ENCODE results near the gene MPHOSPH8. TPM values are rescaled to one million over a fixed set of nuclear protein-coding genes. Genes with fewer than 3 reads are reported as not detected.

The MPHOSPH8 gene
- total RNA-seq, 4 donors from 2014 or later: 28.7 to 35.1 (median 31.7) TPM

DNA sequence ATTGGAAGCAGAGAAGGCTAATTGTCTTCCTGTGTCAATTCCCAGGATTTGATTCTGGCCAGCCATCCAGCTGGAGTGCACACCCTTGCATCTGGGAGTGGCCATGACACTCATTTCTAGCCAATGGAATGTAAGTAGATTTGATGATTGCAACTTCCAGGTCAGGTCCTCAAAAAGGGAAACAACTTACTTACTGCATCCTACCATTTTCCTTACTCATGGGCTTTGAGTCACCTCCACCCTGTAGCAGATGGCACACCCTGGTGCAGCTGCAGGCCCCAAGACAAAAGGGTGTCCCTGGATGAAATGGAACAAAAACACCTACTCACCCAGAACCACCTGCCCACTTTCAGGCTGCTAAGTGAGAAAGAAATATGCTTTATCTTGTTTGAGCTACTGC, 27.3 kb upstream of the MPHOSPH8 start:
- H3K36me3 ChIP-seq: no peaks in the 10 kb centered on the region
- no peaks in the 10 kb centered on the region for H3K9me3 ChIP-seq
- H3K27ac ChIP-seq: no peak overlapping the region
- no peak for DNase-seq
- intact Hi-C loops (cut with DNase I): no loop called here
- no peak overlapping the region for H3K4me3 ChIP-seq (replicated peaks in 1 of 3)
- TF ChIP-seq, protein P1, sequence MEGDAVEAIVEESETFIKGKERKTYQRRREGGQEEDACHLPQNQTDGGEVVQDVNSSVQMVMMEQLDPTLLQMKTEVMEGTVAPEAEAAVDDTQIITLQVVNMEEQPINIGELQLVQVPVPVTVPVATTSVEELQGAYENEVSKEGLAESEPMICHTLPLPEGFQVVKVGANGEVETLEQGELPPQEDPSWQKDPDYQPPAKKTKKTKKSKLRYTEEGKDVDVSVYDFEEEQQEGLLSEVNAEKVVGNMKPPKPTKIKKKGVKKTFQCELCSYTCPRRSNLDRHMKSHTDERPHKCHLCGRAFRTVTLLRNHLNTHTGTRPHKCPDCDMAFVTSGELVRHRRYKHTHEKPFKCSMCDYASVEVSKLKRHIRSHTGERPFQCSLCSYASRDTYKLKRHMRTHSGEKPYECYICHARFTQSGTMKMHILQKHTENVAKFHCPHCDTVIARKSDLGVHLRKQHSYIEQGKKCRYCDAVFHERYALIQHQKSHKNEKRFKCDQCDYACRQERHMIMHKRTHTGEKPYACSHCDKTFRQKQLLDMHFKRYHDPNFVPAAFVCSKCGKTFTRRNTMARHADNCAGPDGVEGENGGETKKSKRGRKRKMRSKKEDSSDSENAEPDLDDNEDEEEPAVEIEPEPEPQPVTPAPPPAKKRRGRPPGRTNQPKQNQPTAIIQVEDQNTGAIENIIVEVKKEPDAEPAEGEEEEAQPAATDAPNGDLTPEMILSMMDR (IDR thresholded peaks at IDR 0.05): no peak
- TF ChIP-seq POLR2A (IDR thresholded peaks at IDR 0.05): no peak
- H3K27me3 ChIP-seq: no peaks in the 10 kb centered on the region
- H3K4me1 ChIP-seq: peaks cover 0 to 5% of the 10 kb centered on the region in 2 donors

- Histone ChIP-seq H3K27me3 (no peaks in the 10 kb centered on the region), H3K9me3 (no peaks in the 10 kb centered on the region), H3K4me3 (replicated peaks in 1 of 3) (no peak overlapping the region), H3K4me1 (peaks cover 0 to 5% of the 10 kb centered on the region in 2 donors), H3K36me3 (no peaks in the 10 kb centered on the region), H3K27ac (no peak overlapping the region)
- intact Hi-C loops (cut with DNase I): no loop called here
- DNase-seq: no peak
- WGBS, 2 donors: 90 to 94% methylated on average over 2 of the region's 2 CpGs
- TF ChIP-seq, protein P1 (IDR thresholded peaks at IDR 0.05): no peak
- no peak for TF ChIP-seq POLR2A (IDR thresholded peaks at IDR 0.05)
Measured at GRCh38 chr13:19606737-19607136, 26.7 kb upstream of the MPHOSPH8 start.

DNA sequence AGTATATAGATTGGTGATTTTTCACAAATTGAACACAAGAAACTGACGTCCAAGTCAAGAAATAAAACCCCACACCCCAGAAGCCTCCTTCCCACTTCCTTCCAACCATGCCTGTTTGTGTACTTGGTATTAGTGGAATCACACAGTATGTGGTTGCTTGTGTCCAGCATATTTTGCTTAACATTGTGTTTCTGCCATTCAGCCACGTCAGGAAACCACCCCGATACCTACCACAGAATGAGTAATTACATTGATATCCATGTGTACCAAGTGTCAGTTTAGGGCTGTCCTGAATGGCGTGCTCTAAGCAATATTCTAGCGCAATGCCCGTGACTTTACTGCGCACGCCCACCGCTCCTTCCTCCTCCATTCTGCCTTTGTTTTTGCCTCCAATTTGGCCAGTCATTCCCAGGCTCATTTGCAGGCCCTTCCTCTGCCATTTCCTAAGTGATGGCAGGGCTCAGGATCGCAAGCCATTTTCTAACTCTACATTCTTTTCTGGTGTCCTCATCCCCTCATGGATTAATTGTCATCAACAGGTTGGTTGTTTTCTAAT, 25.9 kb upstream of the MPHOSPH8 start:
- Histone ChIP-seq H3K4me1 (peaks cover 0 to under 1% of the 10 kb centered on the region in 2 donors), H3K9me3 (no peaks in the 10 kb centered on the region), H3K36me3 (no peaks in the 10 kb centered on the region), H3K27me3 (no peaks in the 10 kb centered on the region), H3K27ac (no peak overlapping the region), H3K4me3 (replicated peaks in 1 of 3) (no peak overlapping the region)
- no peak for DNase-seq
- no peak for TF ChIP-seq POLR2A (IDR thresholded peaks at IDR 0.05)
- TF ChIP-seq, protein P1 (IDR thresholded peaks at IDR 0.05): no peak
- WGBS, 2 donors: 96 to 98% methylated on average over 10 of the region's 10 CpGs
- intact Hi-C loops (cut with DNase I): no loop called here

GRCh38 chr13:19618977-19619376, 14.5 kb upstream of the MPHOSPH8 start:
- no peaks in the 10 kb centered on the region for H3K9me3 ChIP-seq
- no peak overlapping the region for H3K4me3 ChIP-seq (replicated peaks in 1 of 3)
- TF ChIP-seq, protein P1 (IDR thresholded peaks at IDR 0.05): peak in 4 of 6 experiments; percentile 13 to 45 (median 30)
- no peak for TF ChIP-seq POLR2A (IDR thresholded peaks at IDR 0.05)
- no peak overlapping the region for H3K27ac ChIP-seq
- H3K4me1 ChIP-seq: no peaks in the 10 kb centered on the region
- no peak for DNase-seq
- H3K27me3 ChIP-seq: no peaks in the 10 kb centered on the region
- 66 to 78% methylated on average over 4 of the region's 4 CpGs for WGBS, 2 donors
- intact Hi-C loops (cut with DNase I): no loop called here
- no peaks in the 10 kb centered on the region for H3K36me3 ChIP-seq

DNA sequence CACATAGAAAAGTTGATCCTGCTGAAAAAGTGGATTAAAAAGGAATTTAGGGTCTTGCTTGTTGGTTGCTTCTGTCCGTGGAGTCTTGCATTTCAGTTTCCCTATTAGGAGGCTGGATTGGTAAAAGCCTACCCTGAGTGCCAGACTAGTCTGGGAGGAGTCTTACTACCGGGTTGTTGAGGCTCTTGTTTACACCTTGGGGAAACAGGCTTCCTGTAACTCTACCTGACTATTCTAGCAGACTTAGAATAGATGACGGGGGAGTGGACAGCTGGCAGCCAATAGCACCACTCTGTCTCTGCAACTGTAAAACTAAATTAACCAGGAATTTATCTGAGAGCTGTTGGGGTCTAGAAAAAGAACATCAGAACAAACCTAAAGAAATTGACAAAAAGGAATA, 11.3 kb upstream of the MPHOSPH8 start:
- no peaks in the 10 kb centered on the region for H3K27me3 ChIP-seq
- no peak overlapping the region for H3K27ac ChIP-seq
- H3K4me3 ChIP-seq (replicated peaks in 1 of 3): no peak overlapping the region
- H3K9me3 ChIP-seq: no peaks in the 10 kb centered on the region
- intact Hi-C loops (cut with DNase I): no loop called here
- 67 to 71% methylated on average over 3 of the region's 3 CpGs for WGBS, 2 donors
- no peaks in the 10 kb centered on the region for H3K36me3 ChIP-seq
- no peak for TF ChIP-seq POLR2A (IDR thresholded peaks at IDR 0.05)
- TF ChIP-seq, protein P1 (IDR thresholded peaks at IDR 0.05): no peak
- DNase-seq: no peak
- H3K4me1 ChIP-seq: peaks cover 3 to 6% of the 10 kb centered on the region in 2 donors

Data from thyroid gland (tissue), 4 donors.